MM.1S (cell line): Measurements from ENCODE around the gene EFHD2.

Experiments used
- CTCF ChIP-seq: fragments of 300-600 bp; sonication (generic); IDR thresholded peaks from 2 replicates; pipeline ENCODE4 v1.5.1; 2016; ENCODE audit warnings: antibody characterized with exemption, low read length, mixed read lengths
- EZH2 ChIP-seq: fragments of 300-600 bp; sonication (generic); optimal IDR thresholded peaks from 2 replicates; pipeline ENCODE3; 2017; ENCODE audit warnings: low read depth, mild to moderate bottlenecking, antibody characterized with exemption, low read length, mixed read lengths
- EZH2phosphoT487 ChIP-seq: fragments of 300-600 bp; sonication (generic); IDR thresholded peaks from 2 replicates; pipeline ENCODE4 v1.6.1; 2018; ENCODE audit warnings: antibody characterized with exemption, low read length

GRCh38 chr1:15422871-15423270 lies 13.2 kb downstream of the EFHD2 start:
- TF ChIP-seq CTCF (no peak), EZH2 (no peak), EZH2phosphoT487 (no peak)
